Endothelial cell of umbilical vein (primary cell): ENCODE results near the gene TOM1L2. TPM values are rescaled to one million over a fixed set of nuclear protein-coding genes. Genes with fewer than 3 reads are reported as not detected.
A peak's percentile ranks its signal among the peaks of the same experiment; 100 is the strongest.

ENCODE experiments used
- BruUV-seq: library from RNA; stranded (reverse); fragments of 400-500 nt; replicated peaks from 2 replicates; lab custom pipeline; 2021; lab: Mats Ljungman, UMichigan
- CTCF ChIA-PET: fragments of 300-600, 350-600 bp; sonication (Branson Sonifier 250); formaldehyde crosslinking; loops from one replicate; lab custom pipeline; 2021; ENCODE audit warnings: antibody characterized with exemption, inconsistent platforms; lab: Charles Lee
- POLR2A ChIA-PET: fragments of 300-600, 350-600 bp; sonication (Branson Sonifier 250); formaldehyde crosslinking; loops from one replicate; lab custom pipeline; 2021; ENCODE audit warnings: antibody characterized with exemption, inconsistent platforms; lab: Charles Lee
- DNase-seq: peaks from one replicate; pipeline ENCODE4 v3.0.0-alpha.2; 2011; ENCODE audit warnings: low read depth, low spot score
- FAIRE-seq: peaks from 2 replicates; lab custom pipeline; 2011; peaks lifted over from hg19 to GRCh38; lab: Jason Lieb, UNC
- H2AFZ ChIP-seq: 2 replicates; pipeline ENCODE4 v1.6.0; 2012; ENCODE audit warnings: low read depth, low read length, control low read depth, inconsistent platforms
- H3K27ac ChIP-seq: 2 replicates; pipeline ENCODE4 v1.5.1; 2011; ENCODE audit warnings: low read depth, mild to moderate bottlenecking, control low read depth, low read length, moderate library complexity; ENCODE audit not compliant: insufficient read depth
- H3K27me3 ChIP-seq, 2 experiments: 2 replicates each; pipeline versions ENCODE4 v1.6.0 to v1.6.1; 2011; ENCODE audit warnings: low read length in 2 of 2, mixed read lengths in 1 of 2; ENCODE audit not compliant: control insufficient read depth in 2 of 2, insufficient read depth in 2 of 2
- H3K36me3 ChIP-seq, 2 experiments: 2 replicates in 1 of 2; 3 replicates in 1 of 2; pipeline ENCODE4 v1.5.1; 2011; ENCODE audit warnings: low read length in 2 of 2, mild to moderate bottlenecking in 1 of 2, moderate library complexity in 1 of 2; ENCODE audit not compliant: control insufficient read depth in 2 of 2, insufficient read depth in 2 of 2; ENCODE audit errors: extremely low read depth in 1 of 2
- H3K4me1 ChIP-seq: 3 replicates; pipeline ENCODE4 v1.5.1; 2011; ENCODE audit warnings: mild to moderate bottlenecking, low read length; ENCODE audit not compliant: control insufficient read depth, insufficient read depth; ENCODE audit errors: extremely low read depth
- H3K4me2 ChIP-seq: 2 replicates; pipeline ENCODE4 v1.6.1; 2011; ENCODE audit warnings: low read length, control low read depth, mixed read lengths; ENCODE audit not compliant: insufficient read depth
- H3K4me3 ChIP-seq, 3 experiments: fragments of 200-600 bp in 1 of 3; sonication (generic), shearing (Covaris generic) in 1 of 3; replicated peaks in 1 of 3; 2 replicates each; pipeline ENCODE4 v1.5.1; 2011 to 2016; ENCODE audit warnings: control low read depth in 3 of 3, low read length in 3 of 3, mild to moderate bottlenecking in 2 of 3, inconsistent platforms in 1 of 3, low read depth in 1 of 3, moderate library complexity in 1 of 3; ENCODE audit not compliant: insufficient read depth in 1 of 3
- H3K79me2 ChIP-seq: 2 replicates; pipeline ENCODE4 v1.6.0; 2012; ENCODE audit warnings: low read length, inconsistent platforms; ENCODE audit not compliant: control insufficient read depth, insufficient read depth
- H3K9ac ChIP-seq: replicated peaks from 2 replicates; pipeline ENCODE3; 2011; ENCODE audit warnings: low read length, control low read depth; ENCODE audit not compliant: insufficient read depth; ENCODE audit errors: extremely low read depth
- H3K9me1 ChIP-seq: replicated peaks from 3 replicates; pipeline ENCODE4 v1.6.0; 2011; ENCODE audit warnings: mild to moderate bottlenecking, low read length; ENCODE audit not compliant: control insufficient read depth, insufficient read depth; ENCODE audit errors: extremely low read depth
- H3K9me3 ChIP-seq: replicated peaks from 2 replicates; pipeline ENCODE4 v1.5.1; 2012; ENCODE audit warnings: low read length, inconsistent platforms; ENCODE audit not compliant: control insufficient read depth, insufficient read depth
- H4K20me1 ChIP-seq: replicated peaks from 2 replicates; pipeline ENCODE3; 2011; ENCODE audit warnings: mild to moderate bottlenecking, low read length; ENCODE audit not compliant: control insufficient read depth, insufficient read depth; ENCODE audit errors: extremely low read depth
- CTCF ChIP-seq, 2 donors: IDR thresholded peaks; 1 replicate in 1 of 2; 2 replicates in 1 of 2; pipeline ENCODE4 v1.5.1; 2011; ENCODE audit warnings: low read length in 2 of 2, mild to moderate bottlenecking in 2 of 2, moderate library complexity in 2 of 2, control low read depth in 1 of 2, inconsistent platforms in 1 of 2, low read depth in 1 of 2; ENCODE audit not compliant: insufficient read depth in 1 of 2; ENCODE audit errors: extremely low read depth in 1 of 2
- FOS ChIP-seq: IDR thresholded peaks from 2 replicates; pipeline ENCODE4 v1.6.1; 2011; ENCODE audit warnings: mild to moderate bottlenecking, low read length, moderate library complexity, borderline replicate concordance; ENCODE audit not compliant: insufficient read depth
- MAX ChIP-seq: IDR thresholded peaks from 2 replicates; pipeline ENCODE4 v1.6.1; 2011; ENCODE audit not compliant: insufficient read depth, insufficient read length
- MYC ChIP-seq: IDR thresholded peaks from one replicate; pipeline ENCODE4 v1.6.1; 2011; ENCODE audit warnings: mild to moderate bottlenecking, low read depth, low read length
- POLR2A ChIP-seq: IDR thresholded peaks from 2 replicates; pipeline ENCODE4 v1.6.1; 2012; ENCODE audit warnings: low read depth, mild to moderate bottlenecking, control low read depth, low read length
- dilution Hi-C: fragments of 300-500 bp; cut with MboI; formaldehyde crosslinking; loops from one replicate; pipeline ENCODE4 v1.15.0; 2019; ENCODE audit warnings: low sequenced_read_pairs; ENCODE audit not compliant: extremely low pct_ligation_motif_present
- intact Hi-C: fragments of 100-400 bp; cut with micrococcal nuclease; formaldehyde crosslinking; loops from one replicate; pipeline ENCODE4 v1.10.0; 2022
- polyA plus RNA-seq, 4 experiments: library from polyadenylated mRNA; depleted of rRNA in 3 of 4; stranded (reverse) in 3 of 4; unstranded in 1 of 4; fragments of >200 nt; gene quantifications; 2 replicates each; pipeline versions ENCODE4 v1.2.1 to v1.2.3, GENCODE V29; 2011 to 2012; ENCODE audit warnings: missing spikeins in 1 of 4
- total RNA-seq: library from RNA; stranded (reverse); gene quantifications from 2 replicates; pipeline ENCODE4 v1.2.3, GENCODE V29; 2021

Gene TOM1L2
- total and polyA plus RNA-seq, 2 donors (not counting 3 experiments of a cell fraction or from before 2014, with no cell fraction given): 31.7 to 37.6 TPM

GRCh38 chr17:17819561-17819995, 152.6 kb downstream of the TOM1L2 start:
- Histone ChIP-seq H3K36me3 (peaks cover 11 to 24% of the 10 kb centered on the region in 2 experiments), H2AFZ (no peak overlapping the region), H3K27me3 (no peaks in the 10 kb centered on the region), H3K4me1 (peaks cover 25% of the 10 kb centered on the region), H4K20me1 (no peaks in the 10 kb centered on the region), H3K9me1 (no peaks in the 10 kb centered on the region), H3K9ac (no peak overlapping the region), H3K27ac (no peak overlapping the region), H3K4me2 (no peak overlapping the region), H3K4me3 (no peak overlapping the region), H3K79me2 (peaks cover 30% of the 10 kb centered on the region), H3K9me3 (no peaks in the 10 kb centered on the region)
- peak; percentile 93 for FAIRE-seq
- ChIA-PET CTCF (interaction anchor here (0.9 to 2.9 kb wide), 3 partner anchors 29 to 100 kb away, joined by 3 to 11 read pairs (median 9); no protein-coding TSS in a partner anchor), POLR2A (no interaction called here)
- intact Hi-C loops: loop anchor here (5.0 kb wide), 1 partner anchor 612 kb away; the partner anchor contains the start of gene PLD6
- dilution Hi-C loops: no loop called here
- no peak for TF ChIP-seq MYC
- TF ChIP-seq POLR2A: no peak
- TF ChIP-seq CTCF (IDR thresholded peaks at IDR 0.05; ENCODE audit: extremely low read depth in 1 of 2, insufficient read depth in 1 of 2, low read depth in 1 of 2, low read length in 2 of 2): no peak
- TF ChIP-seq MAX: peak; percentile 5
- TF ChIP-seq FOS: peak; percentile 75
- TSS peak; percentile 53 for BruUV-seq
- DNase-seq: peak; percentile 87
